Osteocyte (in vitro differentiated cells): ENCODE measurements around the gene FLVCR2. TPM values are rescaled to one million over a fixed set of nuclear protein-coding genes. Genes with fewer than 3 reads are reported as not detected.
"Not testable (repeated sequence)": the region's sequence is repeated elsewhere in the genome, so short reads cannot be mapped to it uniquely, and the experiment has no call there.

Source experiments
- DNase-seq: peaks from one replicate; pipeline ENCODE4 v3.0.0; 2021; ENCODE audit warnings: mixed read lengths; ENCODE audit not compliant: unreplicated experiment; ENCODE audit errors: extremely low spot score
- H3K27ac Mint-ChIP-seq: one replicate; pipeline ENCODE4 v1.8.0; 2021; ENCODE audit warnings: mild to moderate bottlenecking, mixed read lengths; ENCODE audit not compliant: unreplicated experiment
- H3K27me3 Mint-ChIP-seq: one replicate; pipeline ENCODE4 v1.8.0; 2021; ENCODE audit warnings: mixed read lengths; ENCODE audit not compliant: unreplicated experiment
- H3K36me3 Mint-ChIP-seq: one replicate; pipeline ENCODE4 v1.8.0; 2021; ENCODE audit warnings: mixed read lengths; ENCODE audit not compliant: unreplicated experiment
- H3K4me1 Mint-ChIP-seq: one replicate; pipeline ENCODE4 v1.8.0; 2021; ENCODE audit warnings: mixed read lengths; ENCODE audit not compliant: unreplicated experiment
- H3K4me3 Mint-ChIP-seq: one replicate; pipeline ENCODE4 v1.8.0; 2021; ENCODE audit warnings: mild to moderate bottlenecking, moderate library complexity, mixed read lengths; ENCODE audit not compliant: unreplicated experiment
- H3K9me3 Mint-ChIP-seq: one replicate; pipeline ENCODE4 v1.8.0; 2021; ENCODE audit warnings: mixed read lengths; ENCODE audit not compliant: unreplicated experiment
- CTCF ChIP-seq: fragments of 200-600 bp; sonication (generic); IDR thresholded peaks from 2 replicates; pipeline ENCODE4 v1.5.0; 2021; ENCODE audit warnings: antibody characterized with exemption, mild to moderate bottlenecking, moderate library complexity
- total RNA-seq: library from RNA; stranded (reverse); gene quantifications from 2 replicates; pipeline ENCODE4 v1.2.1, GENCODE V29; 2021

FLVCR2 gene
- total RNA-seq, 1 donor from 2014 or later = 0.94 TPM

- TF ChIP-seq CTCF = no peak
- Mint-ChIP-seq H3K27me3 (peaks cover 46% of the 10 kb centered on the region), H3K4me3 (no peak overlapping the region), H3K36me3 (peaks cover 3% of the 10 kb centered on the region), H3K27ac (no peak overlapping the region), H3K9me3 (peaks cover 4% of the 10 kb centered on the region), H3K4me1 (no peaks in the 10 kb centered on the region)
- no peak for DNase-seq
Observed at GRCh38 chr14:75597149-75597548, 18.7 kb downstream of the FLVCR2 start.

- H3K27ac Mint-ChIP-seq, H3K9me3 Mint-ChIP-seq, H3K4me3 Mint-ChIP-seq, DNase-seq, H3K36me3 Mint-ChIP-seq, H3K4me1 Mint-ChIP-seq: not testable (repeated sequence)
- H3K27me3 Mint-ChIP-seq = peaks cover 36% of the 10 kb centered on the region
Observed at GRCh38 chr14:75600100-75600499, 21.7 kb downstream of the FLVCR2 start.

- H3K27ac Mint-ChIP-seq, H3K4me3 Mint-ChIP-seq, H3K36me3 Mint-ChIP-seq, H3K4me1 Mint-ChIP-seq, H3K9me3 Mint-ChIP-seq, DNase-seq: not testable (repeated sequence)
- peaks cover 27% of the 10 kb centered on the region for H3K27me3 Mint-ChIP-seq
Observed at GRCh38 chr14:75601061-75601460, 22.6 kb downstream of the FLVCR2 start.

- Mint-ChIP-seq H3K4me1 (no peaks in the 10 kb centered on the region), H3K4me3 (no peak overlapping the region)
Observed at GRCh38 chr14:75602503-75602902, 24.1 kb downstream of the FLVCR2 start.

GRCh38 chr14:75604979-75605851, 26.8 kb downstream of the FLVCR2 start:
- no peak for DNase-seq
- no peak for TF ChIP-seq CTCF
- Mint-ChIP-seq H3K4me3 (no peak overlapping the region), H3K27ac (no peak overlapping the region), H3K9me3 (no peaks in the 10 kb centered on the region), H3K36me3 (no peaks in the 10 kb centered on the region), H3K27me3 (peaks cover 11% of the 10 kb centered on the region), H3K4me1 (peaks cover 1% of the 10 kb centered on the region)

More at GRCh38 chr14:75602503-75602902, 24.1 kb downstream of the FLVCR2 start:
- Mint-ChIP-seq H3K27ac (no peak overlapping the region), H3K36me3 (no peaks in the 10 kb centered on the region), H3K9me3 (no peaks in the 10 kb centered on the region), H3K27me3 (peaks cover 27% of the 10 kb centered on the region)
- no peak for TF ChIP-seq CTCF
- DNase-seq = no peak

- H3K36me3 Mint-ChIP-seq = no peaks in the 10 kb centered on the region
- H3K9me3 Mint-ChIP-seq = no peaks in the 10 kb centered on the region
- TF ChIP-seq CTCF = no peak
- no peak overlapping the region for H3K4me3 Mint-ChIP-seq
- H3K27me3 Mint-ChIP-seq = peaks cover 8% of the 10 kb centered on the region
- H3K4me1 Mint-ChIP-seq = peaks cover 3% of the 10 kb centered on the region
- no peak overlapping the region for H3K27ac Mint-ChIP-seq
- DNase-seq = no peak
Observed at GRCh38 chr14:75605916-75606315, 27.5 kb downstream of the FLVCR2 start.
